Neural cell (in vitro differentiated cells): ENCODE results near the gene BBS1. TPM values are rescaled to one million over a fixed set of nuclear protein-coding genes. Genes with fewer than 3 reads are reported as not detected.
"Not testable (repeated sequence)": the region's sequence is repeated elsewhere in the genome, so short reads cannot be mapped to it uniquely, and the experiment has no call there.

Source experiments
- H2AFZ ChIP-seq: fragments of 200-600, 300-800 bp; sonication (generic), shearing (Covaris generic); 2 replicates; pipeline ENCODE4 v1.6.0; 2014; ENCODE audit warnings: low read depth, mild to moderate bottlenecking, antibody characterized with exemption, low read length, moderate library complexity
- H3F3A ChIP-seq: fragments of 200-600 bp; shearing (Covaris generic); 2 replicates; pipeline ENCODE4 v1.6.1; 2016; ENCODE audit warnings: mild to moderate bottlenecking, moderate library complexity, mixed read lengths, antibody characterized with exemption, low read length; ENCODE audit not compliant: insufficient read depth, poor library complexity, severe bottlenecking
- H3K27ac ChIP-seq: fragments of 200-600, 300-800 bp; sonication (generic), shearing (Covaris generic); 2 replicates; pipeline ENCODE4 v1.5.1; 2014; ENCODE audit warnings: mild to moderate bottlenecking, low read length, moderate library complexity
- H3K27me3 ChIP-seq: fragments of 300-800, 200-600 bp; sonication (generic), shearing (Covaris generic); 2 replicates; pipeline ENCODE4 v1.6.0; 2014; ENCODE audit warnings: mild to moderate bottlenecking, low read depth, low read length, moderate library complexity; ENCODE audit not compliant: insufficient read depth
- H3K36me3 ChIP-seq: fragments of 300-800, 200-600 bp; sonication (generic), shearing (Covaris generic); 2 replicates; pipeline ENCODE4 v1.5.1; 2014; ENCODE audit warnings: mild to moderate bottlenecking, antibody characterized with exemption, low read length, moderate library complexity; ENCODE audit not compliant: insufficient read depth
- H3K4me2 ChIP-seq: fragments of 300-800, 200-600 bp; sonication (generic), shearing (Covaris generic); 2 replicates; pipeline ENCODE4 v1.6.0; 2014; ENCODE audit warnings: mild to moderate bottlenecking, low read length
- H3K4me3 ChIP-seq: fragments of 300-800, 200-600 bp; sonication (generic), shearing (Covaris generic); 2 replicates; pipeline ENCODE4 v1.5.1; 2014; ENCODE audit warnings: mild to moderate bottlenecking, low read length, moderate library complexity
- H3K79me2 ChIP-seq: fragments of 200-600 bp; shearing (Covaris generic); replicated peaks from 2 replicates; pipeline ENCODE4 v1.6.0; 2014; ENCODE audit warnings: mild to moderate bottlenecking, low read length, moderate library complexity; ENCODE audit not compliant: insufficient read depth
- H3K9ac ChIP-seq: fragments of 300-800, 200-600 bp; sonication (generic), shearing (Covaris generic); 2 replicates; pipeline ENCODE4 v1.6.1; 2016; ENCODE audit warnings: mild to moderate bottlenecking, low read length, mixed read lengths
- H3K9me2 ChIP-seq: fragments of 200-600 bp; shearing (Covaris generic); 2 replicates; pipeline ENCODE4 v1.6.1; 2016; ENCODE audit warnings: mild to moderate bottlenecking, low read length, mixed read lengths; ENCODE audit not compliant: insufficient read depth
- H3K9me3 ChIP-seq: fragments of 200-600, 300-800 bp; sonication (generic), shearing (Covaris generic); 2 replicates; pipeline ENCODE4 v1.6.1; 2016; ENCODE audit warnings: mild to moderate bottlenecking, mixed run types, low read length, moderate library complexity, mixed read lengths
- H4K20me1 ChIP-seq: fragments of 200-600 bp; shearing (Covaris generic); 2 replicates; pipeline ENCODE4 v1.6.1; 2016; ENCODE audit warnings: mild to moderate bottlenecking, mixed run types; ENCODE audit not compliant: insufficient read depth
- CTCF ChIP-seq: fragments of 450-650 bp; IDR thresholded peaks from 2 replicates; pipeline ENCODE4 v1.5.1; 2014; ENCODE audit warnings: antibody characterized with exemption, mild to moderate bottlenecking, moderate library complexity; ENCODE audit not compliant: poor library complexity, severe bottlenecking
- EP300 ChIP-seq: fragments of 450-650 bp; conservative IDR thresholded peaks from 2 replicates; pipeline ENCODE4 v1.6.1; 2014; ENCODE audit warnings: antibody characterized with exemption, mild to moderate bottlenecking, moderate library complexity; ENCODE audit not compliant: poor library complexity, severe bottlenecking
- EZH2 ChIP-seq: fragments of 200-600, 300-800 bp; shearing (Covaris generic), sonication (generic); IDR thresholded peaks from 2 replicates; pipeline ENCODE4 v1.6.1; 2014; ENCODE audit warnings: antibody characterized with exemption, low read length, borderline replicate concordance, mild to moderate bottlenecking; ENCODE audit not compliant: insufficient read depth, poor library complexity, severe bottlenecking
- MXI1 ChIP-seq: fragments of 450-650 bp; conservative IDR thresholded peaks from 2 replicates; pipeline ENCODE4 v1.6.1; 2014; ENCODE audit warnings: antibody characterized with exemption, mild to moderate bottlenecking; ENCODE audit not compliant: poor library complexity, severe bottlenecking
- POLR2AphosphoS5 ChIP-seq: IDR thresholded peaks from 2 replicates; pipeline ENCODE4 v1.6.1; 2012
- RAD21 ChIP-seq: fragments of 450-650 bp; conservative IDR thresholded peaks from 2 replicates; pipeline ENCODE4 v1.6.1; 2014; ENCODE audit warnings: antibody characterized with exemption, mild to moderate bottlenecking, moderate library complexity
- REST ChIP-seq: IDR thresholded peaks from 2 replicates; pipeline ENCODE4 v1.6.1; 2012; ENCODE audit warnings: borderline replicate concordance
- SMC3 ChIP-seq: fragments of 450-650 bp; conservative IDR thresholded peaks from 2 replicates; pipeline ENCODE4 v1.6.1; 2014; ENCODE audit warnings: antibody characterized with exemption, mild to moderate bottlenecking, moderate library complexity; ENCODE audit not compliant: poor library complexity
- TAF1 ChIP-seq: IDR thresholded peaks from 2 replicates; pipeline ENCODE4 v1.6.1; 2012; ENCODE audit warnings: low read depth
- polyA plus RNA-seq: library from polyadenylated mRNA; depleted of rRNA; stranded (reverse); fragments of >200 nt; gene quantifications from 2 replicates; pipeline ENCODE4 v1.2.3, GENCODE V29; 2014

The BBS1 gene
- polyA plus RNA-seq, 1 donor from 2014 or later, result 69.5 TPM

GRCh38 chr11:66580803-66581202 is 70.4 kb downstream of the BBS1 start:
- TF ChIP-seq SMC3 (no peak), RAD21 (no peak), EP300 (no peak), MXI1 (no peak), CTCF (no peak), EZH2 (no peak), POLR2AphosphoS5 (no peak), REST (no peak), TAF1 (no peak)
- Histone ChIP-seq H4K20me1 (no peaks in the 10 kb centered on the region), H2AFZ (no peak overlapping the region), H3K79me2 (no peaks in the 10 kb centered on the region), H3K27ac (no peak overlapping the region), H3K4me2 (no peak overlapping the region), H3K9me2 (no peaks in the 10 kb centered on the region), H3K9ac (no peak overlapping the region), H3K36me3 (no peaks in the 10 kb centered on the region), H3F3A (no peaks in the 10 kb centered on the region), H3K27me3 (no peaks in the 10 kb centered on the region), H3K9me3 (no peaks in the 10 kb centered on the region), H3K4me3 (no peak overlapping the region)

- H3K9me2 ChIP-seq, result no peaks in the 10 kb centered on the region
- H3K27ac ChIP-seq, result no peak overlapping the region
- no peak overlapping the region for H3K4me2 ChIP-seq
- H2AFZ ChIP-seq, result no peak overlapping the region
- H4K20me1 ChIP-seq, result no peaks in the 10 kb centered on the region
- H3K9ac ChIP-seq, result no peak overlapping the region
- TF ChIP-seq MXI1, result no peak
- no peak for TF ChIP-seq TAF1
- TF ChIP-seq CTCF, result no peak
- no peaks in the 10 kb centered on the region for H3F3A ChIP-seq
- H3K27me3 ChIP-seq, result no peaks in the 10 kb centered on the region
- no peaks in the 10 kb centered on the region for H3K9me3 ChIP-seq
- H3K36me3 ChIP-seq, result no peaks in the 10 kb centered on the region
- no peaks in the 10 kb centered on the region for H3K79me2 ChIP-seq
- no peak overlapping the region for H3K4me3 ChIP-seq
Measured at GRCh38 chr11:66581261-66581660, 70.8 kb downstream of the BBS1 start.

GRCh38 chr11:66582565-66583147 is 72.2 kb downstream of the BBS1 start:
- H3K27ac ChIP-seq, result not testable (repeated sequence)

More at GRCh38 chr11:66582565-66583147, 72.2 kb downstream of the BBS1 start:
- H3K9me3 ChIP-seq, H3K9ac ChIP-seq, H3K4me3 ChIP-seq, H3K27me3 ChIP-seq, H3F3A ChIP-seq, H2AFZ ChIP-seq, H4K20me1 ChIP-seq, H3K4me2 ChIP-seq, H3K79me2 ChIP-seq, H3K9me2 ChIP-seq, H3K36me3 ChIP-seq: not testable (repeated sequence)
